SK-N-SH (cell line): ENCODE measurements around the gene LURAP1L. TPM values are rescaled to one million over a fixed set of nuclear protein-coding genes. Genes with fewer than 3 reads are reported as not detected.

Experiments used
- CTCF ChIA-PET: fragments of 300-600, 350-600 bp; formaldehyde crosslinking; extraction: SDS; loops from one replicate; lab custom pipeline; 2021; lab: Yijun Ruan, JAX
- POLR2A ChIA-PET: fragments of 350-600 bp; sonication (Branson Sonifier 250); formaldehyde crosslinking; extraction: SDS; loops from one replicate; lab custom pipeline; 2020; ENCODE audit warnings: antibody characterized with exemption, inconsistent platforms; lab: Yijun Ruan, JAX
- DNase-seq: peaks from one replicate; pipeline ENCODE4 v3.0.0; 2012
- H2AFZ ChIP-seq: fragments of 200-600 bp; sonication (generic); 2 replicates; pipeline ENCODE4 v1.8.1; 2016; ENCODE audit warnings: antibody characterized with exemption, mild to moderate bottlenecking, low read depth
- H3F3A ChIP-seq: fragments of 200-600 bp; sonication (generic); replicated peaks from 2 replicates; pipeline ENCODE3; 2016; ENCODE audit warnings: antibody characterized with exemption, mild to moderate bottlenecking; ENCODE audit not compliant: insufficient read depth
- H3K27ac ChIP-seq, 2 experiments: fragments of 200-500 bp in 1 of 2; fragments of 200-600 bp in 1 of 2; sonication (Bioruptor generic) in 1 of 2; sonication (generic), shearing (Covaris generic) in 1 of 2; 2 replicates each; pipeline versions ENCODE4 v1.5.1 to v1.6.1; 2014 to 2016; ENCODE audit warnings: low read depth in 2 of 2, inconsistent platforms in 1 of 2, low read length in 1 of 2, mild to moderate bottlenecking in 1 of 2, mixed read lengths in 1 of 2
- H3K27me3 ChIP-seq: fragments of 200-600 bp; sonication (generic), shearing (Covaris generic); 2 replicates; pipeline ENCODE4 v1.6.1; 2016; ENCODE audit warnings: mixed run types; ENCODE audit not compliant: insufficient read depth
- H3K36me3 ChIP-seq, 2 experiments: fragments of 200-500 bp in 1 of 2; fragments of 200-600 bp in 1 of 2; sonication (Bioruptor generic) in 1 of 2; sonication (generic) in 1 of 2; replicated peaks in 1 of 2; 2 replicates each; pipeline versions ENCODE3 to v1.5.1; 2014 to 2016; ENCODE audit warnings: low read length in 1 of 2, mild to moderate bottlenecking in 1 of 2; ENCODE audit not compliant: insufficient read depth in 2 of 2, control insufficient read depth in 1 of 2
- H3K4me1 ChIP-seq, 2 experiments: fragments of 200-500 bp in 1 of 2; fragments of 200-600 bp in 1 of 2; sonication (Bioruptor generic) in 1 of 2; sonication (generic), shearing (Covaris generic) in 1 of 2; 2 replicates each; pipeline versions ENCODE4 v1.5.1 to v1.6.1; 2014 to 2016; ENCODE audit warnings: low read depth in 1 of 2, low read length in 1 of 2, mixed run types in 1 of 2; ENCODE audit not compliant: insufficient read depth in 2 of 2, control insufficient read depth in 1 of 2
- H3K4me2 ChIP-seq: fragments of 200-600 bp; sonication (generic), shearing (Covaris generic); 2 replicates; pipeline ENCODE4 v1.6.1; 2017; ENCODE audit warnings: mixed run types
- H3K4me3 ChIP-seq, 2 experiments: fragments of 200-500 bp in 1 of 2; fragments of 200-600 bp in 1 of 2; sonication (Bioruptor generic) in 1 of 2; sonication (generic), shearing (Covaris generic) in 1 of 2; 2 replicates each; pipeline versions ENCODE4 v1.5.1 to v1.8.1; 2014 to 2016; ENCODE audit warnings: low read depth in 2 of 2, inconsistent platforms in 1 of 2, low read length in 1 of 2, mild to moderate bottlenecking in 1 of 2, mixed read lengths in 1 of 2, moderate library complexity in 1 of 2
- H3K79me2 ChIP-seq: fragments of 200-600 bp; sonication (generic); 2 replicates; pipeline ENCODE4 v1.8.1; 2017; ENCODE audit warnings: mild to moderate bottlenecking; ENCODE audit not compliant: insufficient read depth
- H3K9ac ChIP-seq: fragments of 200-600 bp; sonication (generic); 2 replicates; pipeline ENCODE4 v1.6.1; 2017; ENCODE audit warnings: mixed run types
- H3K9me2 ChIP-seq: fragments of 200-600 bp; sonication (generic); 2 replicates; pipeline ENCODE4 v1.6.1; 2017; ENCODE audit warnings: mixed run types
- H3K9me3 ChIP-seq: fragments of 200-600 bp; sonication (generic); 2 replicates; pipeline ENCODE4 v1.6.1; 2017; ENCODE audit warnings: mixed run types, mild to moderate bottlenecking, moderate library complexity
- H4K20me1 ChIP-seq: fragments of 200-600 bp; sonication (generic); 2 replicates; pipeline ENCODE4 v1.6.1; 2017; ENCODE audit warnings: mild to moderate bottlenecking, mixed run types; ENCODE audit not compliant: insufficient read depth
- CHD2 ChIP-seq: fragments of 150-350 bp; IDR thresholded peaks from 2 replicates; pipeline ENCODE4 v1.6.1; 2018; ENCODE audit warnings: low read length; ENCODE audit not compliant: partially characterized antibody
- EZH2phosphoT487 ChIP-seq: fragments of 200-600 bp; sonication (generic); IDR thresholded peaks from 2 replicates; pipeline ENCODE4 v1.6.1; 2017; ENCODE audit warnings: low read depth, mixed run types, mild to moderate bottlenecking, antibody characterized with exemption, moderate library complexity, borderline replicate concordance
- FOSL2 ChIP-seq: IDR thresholded peaks from 2 replicates; pipeline ENCODE4 v1.4.0; 2012; ENCODE audit warnings: low read depth, mild to moderate bottlenecking, moderate library complexity, borderline replicate concordance
- FOXJ3 ChIP-seq: sonication (generic); formaldehyde crosslinking; IDR thresholded peaks from 2 replicates; pipeline ENCODE4 v1.5.1; 2020; ENCODE audit warnings: mild to moderate bottlenecking, missing genetic modification reagents
- GABPA ChIP-seq: IDR thresholded peaks from 2 replicates; pipeline ENCODE4 v1.4.0; 2012; ENCODE audit warnings: low read depth, mild to moderate bottlenecking
- GATA2 ChIP-seq: sonication (generic); formaldehyde crosslinking; IDR thresholded peaks from 2 replicates; pipeline ENCODE4 v1.5.0; 2020; ENCODE audit warnings: mild to moderate bottlenecking, missing genetic modification reagents
- MEF2A ChIP-seq: IDR thresholded peaks from 2 replicates; pipeline ENCODE4 v1.4.0; 2012; ENCODE audit warnings: low read depth, borderline replicate concordance
- NFIC ChIP-seq: IDR thresholded peaks from 2 replicates; pipeline ENCODE4 v1.4.0; 2012; ENCODE audit warnings: borderline replicate concordance
- POLR2AphosphoS5 ChIP-seq: IDR thresholded peaks from 2 replicates; pipeline ENCODE4 v1.6.1; 2012; ENCODE audit warnings: low read depth, low read length
- RCOR1 ChIP-seq: fragments of 150-350 bp; IDR thresholded peaks from 2 replicates; pipeline ENCODE4 v1.6.1; 2017; ENCODE audit warnings: antibody characterized with exemption, low read length
- RXRA ChIP-seq: IDR thresholded peaks from 2 replicates; pipeline ENCODE4 v1.4.0; 2012; ENCODE audit warnings: low read depth, mild to moderate bottlenecking, borderline replicate concordance
- SMC3 ChIP-seq: IDR thresholded peaks from 2 replicates; pipeline ENCODE4 v1.6.1; 2012; ENCODE audit warnings: low read depth, low read length, improper control_type of control experiment
- TCF12 ChIP-seq: IDR thresholded peaks from 2 replicates; pipeline ENCODE4 v1.4.0; 2012
- TEAD4 ChIP-seq: IDR thresholded peaks from 2 replicates; pipeline ENCODE4 v1.4.0; 2012; ENCODE audit warnings: mild to moderate bottlenecking, borderline replicate concordance; ENCODE audit not compliant: insufficient read depth
- YY1 ChIP-seq: IDR thresholded peaks from 2 replicates; pipeline ENCODE4 v1.4.0; 2012; ENCODE audit warnings: low read depth, mild to moderate bottlenecking
- WGBS: methylation state at CpG from one replicate; pipeline ENCODE4 v1.1.6; 2017; ENCODE audit warnings: low lambda C conversion rate; 5-methylcytosine and 5-hydroxymethylcytosine counted together
- polyA plus RNA-seq, 3 experiments: library from polyadenylated mRNA; depleted of rRNA; stranded (reverse); fragments of >200 nt; gene quantifications; 2 replicates each; pipeline ENCODE4 v1.2.3, GENCODE V29; 2012
- TF ChIP-seq, protein P1 (sequence below): fragments of 150-350 bp; IDR thresholded peaks from 2 replicates; pipeline ENCODE4 v1.6.1; 2016; ENCODE audit warnings: mild to moderate bottlenecking, low read depth, low read length
- TF ChIP-seq, protein P2 (sequence below): fragments of 150-350 bp; IDR thresholded peaks from 2 replicates; pipeline ENCODE4 v1.6.1; 2017; ENCODE audit warnings: antibody characterized with exemption, low read length, low read depth, borderline replicate concordance
- TF ChIP-seq, protein P3 (sequence below): IDR thresholded peaks from 2 replicates; pipeline ENCODE4; 2012
- TF ChIP-seq, protein P4 (sequence below): IDR thresholded peaks from 2 replicates; pipeline ENCODE4 v1.4.0; 2012; ENCODE audit warnings: low read depth, borderline replicate concordance

Gene LURAP1L
- polyA plus RNA-seq, 1 of the 3 experiments (the other 2 are of a cell fraction), result 3.4 TPM

DNA sequence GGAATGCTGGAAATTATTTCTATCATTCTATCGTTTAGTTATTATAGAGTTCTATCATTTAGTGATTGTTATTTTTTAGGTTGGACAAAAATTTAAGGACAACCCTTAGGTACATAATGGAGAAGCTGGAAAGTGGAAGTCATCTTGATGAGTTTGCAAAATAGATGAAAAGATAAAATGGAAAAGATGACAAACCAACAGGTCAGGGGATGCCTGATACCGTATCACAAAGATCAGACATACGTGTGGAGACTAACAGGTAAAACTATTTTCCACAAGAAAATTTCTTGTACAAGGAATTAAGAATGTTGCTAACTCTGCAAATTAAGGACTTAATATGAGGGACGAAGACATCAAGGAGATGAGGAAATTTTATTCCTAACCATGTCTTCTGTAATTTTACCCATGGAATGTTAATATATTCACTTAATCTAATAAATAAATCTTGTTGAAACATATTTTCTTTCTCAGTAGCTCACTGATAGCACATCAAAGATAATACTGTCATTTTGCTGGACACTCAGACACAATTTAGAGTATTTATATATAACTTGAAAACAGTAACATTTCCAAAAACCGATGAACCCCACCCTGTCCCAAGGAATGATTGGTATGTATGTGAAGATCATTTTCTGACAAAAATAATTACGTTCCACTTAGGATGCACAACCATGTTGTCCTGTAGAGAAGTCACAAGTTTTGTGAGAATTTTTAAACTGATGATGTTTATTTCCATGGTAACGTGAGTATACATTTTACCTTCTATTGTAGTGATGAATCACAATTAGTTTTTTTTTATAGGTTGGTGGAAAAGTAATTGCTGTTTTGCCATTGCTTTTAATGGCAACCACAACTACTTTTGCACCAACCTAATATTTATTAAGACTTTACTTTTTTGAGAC, 2.6 kb downstream of the LURAP1L start:
- Histone ChIP-seq H3K36me3 (no peaks in the 10 kb centered on the region), H4K20me1 (no peaks in the 10 kb centered on the region), H3K9ac (0 out of 2 replicates have a peak overlapping the region, but pooled peaks have one; percentile 3), H3K9me2 (no peaks in the 10 kb centered on the region), H2AFZ (peak overlapping the region; percentile 98), H3K9me3 (no peaks in the 10 kb centered on the region), H3K27me3 (no peaks in the 10 kb centered on the region), H3K4me1 (peaks cover 0 to 5% of the 10 kb centered on the region in 2 experiments; a peak in 2 of 4 replicates), H3K27ac (peak overlapping the region; percentile 64 to 87; a peak in 3 of 4 replicates), H3K4me2 (peak overlapping the region; percentile 85; the same call in 1 of the 2 replicates), H3F3A (peaks cover 8% of the 10 kb centered on the region), H3K4me3 (peak overlapping the region in 1 of 2 experiments; percentile 74; a peak in 2 of 4 replicates), H3K79me2 (no peaks in the 10 kb centered on the region)
- no peak for DNase-seq
- CTCF ChIA-PET, result interaction anchor here (1.0 to 3.2 kb wide), 19 partner anchors 14 to 312 kb away, joined by 3 to 21 read pairs (median 6); no protein-coding TSS in a partner anchor
- WGBS, result 60% methylated on average over 7 of the region's 7 CpGs
- POLR2A ChIA-PET, result interaction anchor here (1.0 to 2.0 kb wide), 3 partner anchors 21 to 86 kb away, joined by 3 to 14 read pairs (median 4); no protein-coding TSS in a partner anchor
- no peak for TF ChIP-seq GABPA
- no peak for TF ChIP-seq RCOR1
- TF ChIP-seq CHD2, result no peak
- TF ChIP-seq, protein P1, sequence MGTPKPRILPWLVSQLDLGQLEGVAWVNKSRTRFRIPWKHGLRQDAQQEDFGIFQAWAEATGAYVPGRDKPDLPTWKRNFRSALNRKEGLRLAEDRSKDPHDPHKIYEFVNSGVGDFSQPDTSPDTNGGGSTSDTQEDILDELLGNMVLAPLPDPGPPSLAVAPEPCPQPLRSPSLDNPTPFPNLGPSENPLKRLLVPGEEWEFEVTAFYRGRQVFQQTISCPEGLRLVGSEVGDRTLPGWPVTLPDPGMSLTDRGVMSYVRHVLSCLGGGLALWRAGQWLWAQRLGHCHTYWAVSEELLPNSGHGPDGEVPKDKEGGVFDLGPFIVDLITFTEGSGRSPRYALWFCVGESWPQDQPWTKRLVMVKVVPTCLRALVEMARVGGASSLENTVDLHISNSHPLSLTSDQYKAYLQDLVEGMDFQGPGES, result no peak

DNA sequence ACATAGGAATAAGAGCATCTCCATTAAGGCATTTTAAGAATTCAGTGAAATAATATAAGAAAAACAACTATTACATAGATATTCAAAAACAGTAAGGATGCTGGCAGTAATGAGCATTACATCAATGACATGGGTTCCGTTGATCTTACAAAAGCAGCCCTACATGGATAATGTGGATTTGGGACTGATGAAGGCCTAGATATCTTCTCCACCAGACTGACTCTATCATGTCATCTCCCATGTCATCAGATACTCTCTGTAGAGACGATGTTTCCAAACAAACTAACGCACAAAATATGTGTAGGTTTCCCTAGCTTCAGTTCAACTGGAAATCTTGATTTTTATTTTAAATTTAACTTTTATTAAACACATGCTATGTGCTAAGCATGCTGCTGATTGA, 3.6 kb downstream of the LURAP1L start:
- Histone ChIP-seq H3K4me3 (no peak overlapping the region), H2AFZ (no peak overlapping the region), H3K4me1 (peaks cover 0 to 5% of the 10 kb centered on the region in 2 experiments; a peak in 2 of 4 replicates), H3K9me3 (no peaks in the 10 kb centered on the region; the same call in 1 of the 2 replicates), H3K4me2 (no peak overlapping the region), H3K27ac (no peak overlapping the region), H3K36me3 (no peaks in the 10 kb centered on the region), H3K9me2 (no peaks in the 10 kb centered on the region), H3K79me2 (no peaks in the 10 kb centered on the region), H4K20me1 (no peaks in the 10 kb centered on the region), H3K9ac (no peak overlapping the region), H3K27me3 (no peaks in the 10 kb centered on the region), H3F3A (peaks cover 8% of the 10 kb centered on the region)
- DNase-seq, result no peak
- 84% methylated on average over 3 of the region's 3 CpGs for WGBS
- ChIA-PET CTCF (interaction anchor here (1.1 to 1.7 kb wide), 2 partner anchors 76 kb away, joined by 3 to 4 read pairs; no protein-coding TSS in a partner anchor), POLR2A (no interaction called here)
- no peak for TF ChIP-seq POLR2AphosphoS5
- no peak for TF ChIP-seq RXRA
- TF ChIP-seq NFIC, result no peak
- TF ChIP-seq, protein P2, sequence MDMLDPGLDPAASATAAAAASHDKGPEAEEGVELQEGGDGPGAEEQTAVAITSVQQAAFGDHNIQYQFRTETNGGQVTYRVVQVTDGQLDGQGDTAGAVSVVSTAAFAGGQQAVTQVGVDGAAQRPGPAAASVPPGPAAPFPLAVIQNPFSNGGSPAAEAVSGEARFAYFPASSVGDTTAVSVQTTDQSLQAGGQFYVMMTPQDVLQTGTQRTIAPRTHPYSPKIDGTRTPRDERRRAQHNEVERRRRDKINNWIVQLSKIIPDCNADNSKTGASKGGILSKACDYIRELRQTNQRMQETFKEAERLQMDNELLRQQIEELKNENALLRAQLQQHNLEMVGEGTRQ, result no peak
- TF ChIP-seq CHD2, result no peak
- no peak for TF ChIP-seq MEF2A
- no peak for TF ChIP-seq TCF12
- no peak for TF ChIP-seq SMC3
- TF ChIP-seq, protein P3, sequence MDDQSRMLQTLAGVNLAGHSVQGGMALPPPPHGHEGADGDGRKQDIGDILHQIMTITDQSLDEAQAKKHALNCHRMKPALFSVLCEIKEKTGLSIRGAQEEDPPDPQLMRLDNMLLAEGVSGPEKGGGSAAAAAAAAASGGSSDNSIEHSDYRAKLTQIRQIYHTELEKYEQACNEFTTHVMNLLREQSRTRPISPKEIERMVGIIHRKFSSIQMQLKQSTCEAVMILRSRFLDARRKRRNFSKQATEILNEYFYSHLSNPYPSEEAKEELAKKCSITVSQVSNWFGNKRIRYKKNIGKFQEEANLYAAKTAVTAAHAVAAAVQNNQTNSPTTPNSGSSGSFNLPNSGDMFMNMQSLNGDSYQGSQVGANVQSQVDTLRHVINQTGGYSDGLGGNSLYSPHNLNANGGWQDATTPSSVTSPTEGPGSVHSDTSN, result no peak
- TF ChIP-seq, protein P1, result no peak
- no peak for TF ChIP-seq GABPA
- TF ChIP-seq FOSL2, result no peak
- no peak for TF ChIP-seq EZH2phosphoT487
- TF ChIP-seq YY1, result no peak
- TF ChIP-seq GATA2 (CRISPR knock-in tag), result no peak
- no peak for TF ChIP-seq FOXJ3 (CRISPR knock-in tag)
- TF ChIP-seq, protein P4, sequence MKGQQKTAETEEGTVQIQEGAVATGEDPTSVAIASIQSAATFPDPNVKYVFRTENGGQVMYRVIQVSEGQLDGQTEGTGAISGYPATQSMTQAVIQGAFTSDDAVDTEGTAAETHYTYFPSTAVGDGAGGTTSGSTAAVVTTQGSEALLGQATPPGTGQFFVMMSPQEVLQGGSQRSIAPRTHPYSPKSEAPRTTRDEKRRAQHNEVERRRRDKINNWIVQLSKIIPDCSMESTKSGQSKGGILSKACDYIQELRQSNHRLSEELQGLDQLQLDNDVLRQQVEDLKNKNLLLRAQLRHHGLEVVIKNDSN, result no peak
- TF ChIP-seq TEAD4, result no peak
